Hepatocyte (in vitro differentiated cells): ENCODE results near the gene MAP2.

Experiments
- CTCF ChIP-seq: fragments of 200-600 bp; sonication (generic); IDR thresholded peaks from 2 replicates; pipeline ENCODE4 v1.5.1; 2016; ENCODE audit warnings: antibody characterized with exemption, mild to moderate bottlenecking; ENCODE audit not compliant: poor library complexity
- EZH2 ChIP-seq: fragments of 200-600 bp; sonication (generic); IDR thresholded peaks from 2 replicates; pipeline ENCODE4 v1.6.1; 2016; ENCODE audit warnings: antibody characterized with exemption, mild to moderate bottlenecking, borderline replicate concordance

GRCh38 chr2:209592106-209592505, 168.3 kb downstream of the MAP2 start:
- no peak for TF ChIP-seq CTCF
- TF ChIP-seq EZH2: no peak
